OCI-LY3 (cell line): ENCODE results near the gene PAQR6.

Experiments used
- H2AFZ ChIP-seq: fragments of 200-600, 300-600 bp; shearing (Covaris generic); 2 replicates; pipeline ENCODE4 v1.6.0; 2014; ENCODE audit warnings: antibody characterized with exemption, low read depth, low read length
- H3K27ac ChIP-seq: fragments of 200-600, 300-600 bp; sonication (generic); 2 replicates; pipeline ENCODE4 v1.5.1; 2014; ENCODE audit warnings: mild to moderate bottlenecking, low read length, moderate library complexity, mixed read lengths
- H3K27me3 ChIP-seq: fragments of 200-600, 300-600 bp; sonication (generic); 2 replicates; pipeline ENCODE4 v1.6.1; 2014; ENCODE audit warnings: low read depth, low read length, mixed read lengths
- H3K36me3 ChIP-seq: fragments of 200-600, 300-600 bp; sonication (generic); replicated peaks from 2 replicates; pipeline ENCODE3; 2014; ENCODE audit warnings: low read depth, low read length, mixed read lengths
- H3K4me1 ChIP-seq: fragments of 300-600, 200-600 bp; sonication (generic); 2 replicates; pipeline ENCODE4 v1.6.1; 2014; ENCODE audit warnings: low read length, mixed read lengths
- H3K4me2 ChIP-seq: fragments of 200-600, 300-600 bp; sonication (generic); 2 replicates; pipeline ENCODE4 v1.6.1; 2014; ENCODE audit warnings: low read length, mixed read lengths
- H3K4me3 ChIP-seq: fragments of 300-600, 200-600 bp; sonication (generic); 2 replicates; pipeline ENCODE4 v1.5.1; 2014; ENCODE audit warnings: antibody characterized with exemption, mild to moderate bottlenecking, low read length, moderate library complexity
- H3K79me2 ChIP-seq: fragments of 300-600, 200-600 bp; shearing (Covaris generic); 2 replicates; pipeline ENCODE4 v1.6.1; 2014; ENCODE audit warnings: mild to moderate bottlenecking, low read length, mixed read lengths
- H3K9ac ChIP-seq: fragments of 300-600, 200-600 bp; shearing (Covaris generic); 2 replicates; pipeline ENCODE4 v1.6.0; 2014; ENCODE audit warnings: mild to moderate bottlenecking, low read length, moderate library complexity
- H3K9me3 ChIP-seq: fragments of 200-600, 300-600 bp; shearing (Covaris generic); 2 replicates; pipeline ENCODE4 v1.6.1; 2014; ENCODE audit warnings: low read length, mixed read lengths; ENCODE audit not compliant: insufficient read depth
- H4K20me1 ChIP-seq: fragments of 200-600, 300-600 bp; sonication (generic); 2 replicates; pipeline ENCODE4 v1.6.1; 2016; ENCODE audit warnings: low read length, mixed read lengths; ENCODE audit not compliant: insufficient read depth
- EZH2phosphoT487 ChIP-seq: fragments of 200-600 bp; shearing (Covaris generic); IDR thresholded peaks from 2 replicates; pipeline ENCODE4 v1.6.1; 2018; ENCODE audit warnings: antibody characterized with exemption, mixed run types, low read depth
- TF ChIP-seq, protein P1 (sequence below): fragments of 200-600, 300-600 bp; sonication (generic); IDR thresholded peaks from 2 replicates; pipeline ENCODE4 v1.5.1; 2014; ENCODE audit warnings: antibody characterized with exemption, low read length, low read depth

Gene PAQR6

DNA sequence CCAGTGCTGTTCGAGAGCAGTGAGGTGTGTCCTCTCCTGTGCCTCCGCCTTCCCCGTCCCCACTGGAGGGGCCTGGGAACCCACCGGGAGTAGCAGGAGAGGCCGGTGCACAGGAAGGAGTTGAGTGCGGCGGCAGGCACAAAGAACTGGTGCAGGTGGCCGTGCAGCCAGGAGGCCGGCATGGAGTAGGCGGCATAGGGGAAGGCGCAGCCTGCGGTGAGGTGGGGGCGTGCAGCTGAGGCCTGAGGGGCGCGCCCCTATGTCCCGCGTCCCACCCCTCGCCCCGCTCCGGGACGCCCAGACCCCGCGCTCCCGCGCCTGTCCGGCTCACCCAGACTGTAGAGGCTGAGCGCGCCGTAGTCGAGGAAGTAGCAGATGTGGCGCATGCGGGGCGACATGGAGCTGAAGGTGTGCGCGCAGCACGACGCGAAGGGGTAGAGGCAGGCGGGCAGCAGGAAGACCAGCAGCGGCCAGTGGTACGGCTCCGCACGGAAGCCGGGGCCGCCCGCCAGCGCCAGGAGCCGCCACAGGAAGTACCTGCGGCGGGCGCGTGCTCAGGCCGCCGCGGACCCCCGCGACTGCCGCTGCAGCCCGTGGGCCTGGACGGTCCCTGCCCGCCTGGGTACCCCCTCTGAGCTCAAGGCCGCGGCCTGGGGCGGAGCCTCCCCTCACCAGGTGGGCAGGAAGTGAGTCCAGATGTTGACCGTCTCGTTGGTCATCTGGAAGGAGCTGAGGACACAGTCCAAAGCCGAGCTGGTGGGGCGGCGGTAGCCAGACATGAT is 2.2 kb downstream of the PAQR6 start:
- Histone ChIP-seq H2AFZ (no peak overlapping the region), H3K4me3 (no peak overlapping the region), H3K9ac (no peak overlapping the region)

DNA sequence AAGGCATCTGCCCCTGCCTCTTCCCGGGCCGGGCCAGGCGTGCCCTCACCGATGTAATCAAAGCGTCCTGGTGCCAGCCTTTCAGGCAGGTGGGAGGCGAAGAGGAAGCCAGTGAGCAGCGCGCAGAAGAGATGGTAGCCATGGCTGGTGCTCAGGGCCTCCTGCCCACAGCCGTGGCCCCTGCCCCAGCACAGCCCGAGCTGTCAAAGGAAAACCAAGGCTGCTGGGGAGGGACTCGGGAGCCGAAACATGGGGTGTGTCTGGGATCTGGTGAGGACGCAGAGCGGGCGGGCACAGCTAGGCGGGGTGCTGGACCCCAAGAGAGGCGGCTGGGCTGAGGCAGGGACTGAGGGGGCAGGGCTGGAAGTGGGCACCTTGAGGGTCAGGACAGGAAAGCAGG is 3.1 kb downstream of the PAQR6 start:
- H3K9me3 ChIP-seq: no peaks in the 10 kb centered on the region
- H3K27ac ChIP-seq: no peak overlapping the region
- no peak for TF ChIP-seq EZH2phosphoT487
- TF ChIP-seq, protein P1, sequence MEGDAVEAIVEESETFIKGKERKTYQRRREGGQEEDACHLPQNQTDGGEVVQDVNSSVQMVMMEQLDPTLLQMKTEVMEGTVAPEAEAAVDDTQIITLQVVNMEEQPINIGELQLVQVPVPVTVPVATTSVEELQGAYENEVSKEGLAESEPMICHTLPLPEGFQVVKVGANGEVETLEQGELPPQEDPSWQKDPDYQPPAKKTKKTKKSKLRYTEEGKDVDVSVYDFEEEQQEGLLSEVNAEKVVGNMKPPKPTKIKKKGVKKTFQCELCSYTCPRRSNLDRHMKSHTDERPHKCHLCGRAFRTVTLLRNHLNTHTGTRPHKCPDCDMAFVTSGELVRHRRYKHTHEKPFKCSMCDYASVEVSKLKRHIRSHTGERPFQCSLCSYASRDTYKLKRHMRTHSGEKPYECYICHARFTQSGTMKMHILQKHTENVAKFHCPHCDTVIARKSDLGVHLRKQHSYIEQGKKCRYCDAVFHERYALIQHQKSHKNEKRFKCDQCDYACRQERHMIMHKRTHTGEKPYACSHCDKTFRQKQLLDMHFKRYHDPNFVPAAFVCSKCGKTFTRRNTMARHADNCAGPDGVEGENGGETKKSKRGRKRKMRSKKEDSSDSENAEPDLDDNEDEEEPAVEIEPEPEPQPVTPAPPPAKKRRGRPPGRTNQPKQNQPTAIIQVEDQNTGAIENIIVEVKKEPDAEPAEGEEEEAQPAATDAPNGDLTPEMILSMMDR: no peak
- H3K79me2 ChIP-seq: no peaks in the 10 kb centered on the region
- H3K4me3 ChIP-seq: no peak overlapping the region
- no peak overlapping the region for H2AFZ ChIP-seq
- no peaks in the 10 kb centered on the region for H3K4me1 ChIP-seq
- H3K27me3 ChIP-seq: no peaks in the 10 kb centered on the region
- no peaks in the 10 kb centered on the region for H3K36me3 ChIP-seq
- no peak overlapping the region for H3K9ac ChIP-seq
- no peak overlapping the region for H3K4me2 ChIP-seq
- H4K20me1 ChIP-seq: peaks cover 4% of the 10 kb centered on the region; the same call in 1 of the 2 replicates

More for the DNA sequence above, 2.2 kb downstream of the PAQR6 start:
- TF ChIP-seq, protein P1: no peak
- TF ChIP-seq EZH2phosphoT487: no peak
- H3K27ac ChIP-seq: no peak overlapping the region
- H3K4me1 ChIP-seq: no peaks in the 10 kb centered on the region
- H3K79me2 ChIP-seq: no peaks in the 10 kb centered on the region
- no peaks in the 10 kb centered on the region for H3K27me3 ChIP-seq
- no peaks in the 10 kb centered on the region for H3K9me3 ChIP-seq
- H3K36me3 ChIP-seq: peaks cover 3% of the 10 kb centered on the region
- peaks cover 4% of the 10 kb centered on the region; the same call in 1 of the 2 replicates for H4K20me1 ChIP-seq
- H3K4me2 ChIP-seq: no peak overlapping the region

DNA sequence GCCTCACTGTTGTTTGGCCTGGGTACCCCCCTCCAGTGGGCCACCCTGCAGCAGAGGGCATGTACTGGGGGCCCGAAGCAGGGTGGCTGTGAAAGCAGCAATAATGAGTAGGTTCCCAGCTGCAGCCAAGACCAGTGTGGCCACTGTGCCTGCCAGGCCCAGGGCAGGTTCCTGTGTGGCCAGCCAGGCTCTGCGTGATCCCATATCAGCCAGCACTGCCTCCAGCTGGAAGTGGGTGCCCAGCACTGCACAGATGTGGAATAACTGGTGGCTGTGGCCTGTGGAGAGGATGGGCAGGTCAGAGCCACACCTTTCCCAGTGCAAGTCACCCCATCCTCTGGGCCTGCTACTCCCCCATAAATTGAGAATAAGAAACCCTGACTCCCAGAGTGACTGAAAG is 3.7 kb downstream of the PAQR6 start:
- Histone ChIP-seq H3K79me2 (no peaks in the 10 kb centered on the region), H4K20me1 (peaks cover 4% of the 10 kb centered on the region; the same call in 1 of the 2 replicates), H3K4me2 (no peak overlapping the region), H3K4me3 (no peak overlapping the region), H3K9ac (no peak overlapping the region), H3K27me3 (no peaks in the 10 kb centered on the region), H3K27ac (no peak overlapping the region), H3K36me3 (peaks cover 3% of the 10 kb centered on the region), H3K9me3 (no peaks in the 10 kb centered on the region), H3K4me1 (no peaks in the 10 kb centered on the region), H2AFZ (no peak overlapping the region)
- TF ChIP-seq, protein P1: no peak
- no peak for TF ChIP-seq EZH2phosphoT487

DNA sequence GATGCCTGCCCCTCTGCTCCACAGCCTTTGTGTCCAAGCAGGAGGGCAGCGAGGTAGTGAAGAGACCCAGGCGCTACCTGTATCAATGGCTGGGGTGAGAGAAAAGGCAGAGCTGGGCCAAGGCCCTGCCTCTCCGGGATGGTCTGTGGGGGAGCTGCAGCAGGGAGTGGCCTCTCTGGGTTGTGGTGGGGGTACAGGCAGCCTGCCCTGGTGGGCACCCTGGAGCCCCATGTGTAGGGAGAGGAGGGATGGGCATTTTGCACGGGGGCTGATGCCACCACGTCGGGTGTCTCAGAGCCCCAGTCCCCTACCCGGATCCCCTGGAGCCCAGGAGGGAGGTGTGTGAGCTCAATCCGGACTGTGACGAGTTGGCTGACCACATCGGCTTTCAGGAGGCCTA is 5.1 kb downstream of the PAQR6 start:
- Histone ChIP-seq H3K27ac (no peak overlapping the region), H4K20me1 (0 out of 2 replicates have a peak, but pooled peaks cover 4% of the 10 kb centered on the region), H3K4me2 (no peak overlapping the region)

More for the DNA sequence above, 5.1 kb downstream of the PAQR6 start:
- Histone ChIP-seq H3K4me3 (no peak overlapping the region), H3K9me3 (no peaks in the 10 kb centered on the region), H3K27me3 (no peaks in the 10 kb centered on the region), H3K4me1 (no peaks in the 10 kb centered on the region), H3K36me3 (peaks cover 5% of the 10 kb centered on the region), H3K79me2 (no peaks in the 10 kb centered on the region), H2AFZ (no peak overlapping the region), H3K9ac (no peak overlapping the region)
- TF ChIP-seq, protein P1: no peak
- TF ChIP-seq EZH2phosphoT487: no peak
